Aortic smooth muscle cell (primary cell): ENCODE results near the gene TEAD4. TPM values are rescaled to one million over a fixed set of nuclear protein-coding genes. Genes with fewer than 3 reads are reported as not detected.

ENCODE experiments used
- total RNA-seq: library from RNA; depleted of rRNA; stranded (reverse); fragments of >200 nt; gene quantifications from 2 replicates; pipeline ENCODE4 v1.2.3, GENCODE V29; 2014

The TEAD4 gene
- 7.0 and 7.6 TPM in 2 replicates for total RNA-seq

GRCh38 chr12:2959192-2959504, at the start of gene TEAD4:
TEAD4 (plus strand) TSS chr12:2959397.

GRCh38 chr12:3076730-3077571, 117.8 kb downstream of the TEAD4 start, which contains the start of gene TSPAN9:
TSPAN9 (plus strand) TSS chr12:3077379; CDS start chr12:3201194, 123,815 bp downstream.

Other genes starting within 250 kb of the TEAD4 start
- gene FKBP4, start 164.4 kb upstream of the TEAD4 start, total RNA-seq, result 28.4 and 38.2 TPM in 2 replicates
- gene ITFG2, start 146.7 kb upstream of the TEAD4 start, total RNA-seq, result 16.5 and 18.7 TPM in 2 replicates
- under 0.01 TPM in 1 of 2 replicates, not detected in the other for gene NRIP2, start 124.4 kb upstream of the TEAD4 start, total RNA-seq
- gene TEX52, start 102.4 kb upstream of the TEAD4 start, total RNA-seq, result not detected in 2 replicates
- 8.5 and 9.3 TPM in 2 replicates for gene FOXM1, start 82.2 kb upstream of the TEAD4 start, total RNA-seq
- gene RHNO1, start 82.2 kb upstream of the TEAD4 start, total RNA-seq, result 17.3 and 20.3 TPM in 2 replicates
- 18.3 and 21.5 TPM in 2 replicates for gene TULP3, start 68.5 kb upstream of the TEAD4 start, total RNA-seq
- gene TSPAN9, start 118.0 kb downstream of the TEAD4 start, total RNA-seq, result 33.6 and 44.2 TPM in 2 replicates